ENCODE results near the gene SPEM2.

The SPEM2 gene

DNA sequence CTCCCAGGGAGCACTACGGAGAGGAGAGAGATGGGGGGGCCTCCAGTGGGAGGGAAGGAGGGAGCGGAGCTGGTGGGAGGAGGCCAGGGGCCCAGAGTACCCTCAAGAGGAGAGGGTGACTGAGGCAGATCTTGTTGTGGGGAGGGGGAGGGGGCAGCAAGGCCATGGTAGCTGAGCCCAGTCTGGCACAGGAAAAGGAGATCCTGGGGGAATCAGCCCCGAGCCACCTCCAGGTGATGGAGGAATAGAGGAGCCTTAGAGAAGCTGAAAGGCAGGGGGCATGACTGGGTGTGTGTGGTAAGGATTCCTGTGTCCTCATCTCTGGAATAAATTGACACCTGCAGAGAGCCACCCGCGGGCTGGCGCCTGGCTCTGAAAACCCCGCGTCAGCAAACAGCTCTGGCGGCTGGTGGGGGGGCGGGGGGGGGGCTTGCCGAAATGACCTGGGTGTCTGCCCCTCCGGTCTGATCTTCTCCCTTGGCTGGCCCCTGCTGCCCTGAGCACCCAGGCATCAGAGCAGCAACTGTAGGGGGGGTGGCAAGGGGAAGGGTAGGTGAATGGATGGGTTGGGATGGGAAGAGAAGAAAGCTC, 19.1 kb upstream of the SPEM2 start:
- no peak overlapping the region for H3K4me3 ChIP-seq (ENCODE audit: control insufficient read depth in 1 of 7, extremely low read depth in 1 of 7, insufficient read depth in 4 of 7, low read depth in 2 of 7, low read length in 6 of 7)
- H3K4me1 ChIP-seq (ENCODE audit: control extremely low read depth in 1 of 4, control insufficient read depth in 4 of 4, insufficient read depth in 4 of 4, low read length in 3 of 4): peaks cover 0 to 36% (median 25%) of the 10 kb centered on the region in 4 experiments
- ChIA-PET CTCF (interaction anchor here (1.0 to 1.5 kb wide), 5 partner anchors 8 to 283 kb away, joined by 3 read pairs; partner anchors contain the start of gene TMEM102), POLR2A (no interaction called here)
- no peak overlapping the region for H3K27ac ChIP-seq (ENCODE audit: insufficient read depth in 1 of 2, low read depth in 1 of 2, low read length in 2 of 2, poor library complexity in 1 of 2, severe bottlenecking in 2 of 2)
- H3K36me3 ChIP-seq (ENCODE audit: control insufficient read depth in 4 of 4, insufficient read depth in 4 of 4, low read length in 3 of 4): peaks cover 0 to 2% (median 0%) of the 10 kb centered on the region in 4 experiments
- H3K9me3 ChIP-seq (ENCODE audit: control extremely low read depth in 1 of 5, control insufficient read depth in 4 of 5, insufficient read depth in 2 of 5, low read depth in 1 of 5, low read length in 4 of 5): no peaks in the 10 kb centered on the region
- peaks cover 0 to 5% (median 4%) of the 10 kb centered on the region in 5 experiments for H3K27me3 ChIP-seq (replicated peaks in 2 of 5; ENCODE audit: control insufficient read depth in 4 of 5, insufficient read depth in 5 of 5, low read length in 4 of 5)
- DNase-seq: no peak
- WGBS (ENCODE audit: insufficient coverage): 85% methylated on average over 3 of the region's 12 CpGs

- Histone ChIP-seq H3K4me3 (ENCODE audit: control insufficient read depth in 1 of 7, extremely low read depth in 1 of 7, insufficient read depth in 4 of 7, low read depth in 2 of 7, low read length in 6 of 7) (no peak overlapping the region), H3K9me3 (ENCODE audit: control extremely low read depth in 1 of 5, control insufficient read depth in 4 of 5, insufficient read depth in 2 of 5, low read depth in 1 of 5, low read length in 4 of 5) (no peaks in the 10 kb centered on the region), H3K27ac (ENCODE audit: insufficient read depth in 1 of 2, low read depth in 1 of 2, low read length in 2 of 2, poor library complexity in 1 of 2, severe bottlenecking in 2 of 2) (no peak overlapping the region), H3K27me3 (replicated peaks in 2 of 5; ENCODE audit: control insufficient read depth in 4 of 5, insufficient read depth in 5 of 5, low read length in 4 of 5) (peaks cover 0 to 5% (median 4%) of the 10 kb centered on the region in 5 experiments), H3K4me1 (ENCODE audit: control extremely low read depth in 1 of 4, control insufficient read depth in 4 of 4, insufficient read depth in 4 of 4, low read length in 3 of 4) (peaks cover 0 to 36% (median 25%) of the 10 kb centered on the region in 4 experiments), H3K36me3 (ENCODE audit: control insufficient read depth in 4 of 4, insufficient read depth in 4 of 4, low read length in 3 of 4) (peaks cover 0 to 2% (median 0%) of the 10 kb centered on the region in 4 experiments)
- DNase-seq: no peak
- WGBS (ENCODE audit: insufficient coverage): 93% methylated on average over 4 of the region's 13 CpGs
- POLR2A ChIA-PET: no interaction called here
- CTCF ChIA-PET: interaction anchor here (1.0 to 1.4 kb wide), 5 partner anchors 8 to 182 kb away, joined by 3 to 4 read pairs (median 3); no protein-coding TSS in a partner anchor
Observed at GRCh38 chr17:7407082-7407481, 18.3 kb upstream of the SPEM2 start.

DNA sequence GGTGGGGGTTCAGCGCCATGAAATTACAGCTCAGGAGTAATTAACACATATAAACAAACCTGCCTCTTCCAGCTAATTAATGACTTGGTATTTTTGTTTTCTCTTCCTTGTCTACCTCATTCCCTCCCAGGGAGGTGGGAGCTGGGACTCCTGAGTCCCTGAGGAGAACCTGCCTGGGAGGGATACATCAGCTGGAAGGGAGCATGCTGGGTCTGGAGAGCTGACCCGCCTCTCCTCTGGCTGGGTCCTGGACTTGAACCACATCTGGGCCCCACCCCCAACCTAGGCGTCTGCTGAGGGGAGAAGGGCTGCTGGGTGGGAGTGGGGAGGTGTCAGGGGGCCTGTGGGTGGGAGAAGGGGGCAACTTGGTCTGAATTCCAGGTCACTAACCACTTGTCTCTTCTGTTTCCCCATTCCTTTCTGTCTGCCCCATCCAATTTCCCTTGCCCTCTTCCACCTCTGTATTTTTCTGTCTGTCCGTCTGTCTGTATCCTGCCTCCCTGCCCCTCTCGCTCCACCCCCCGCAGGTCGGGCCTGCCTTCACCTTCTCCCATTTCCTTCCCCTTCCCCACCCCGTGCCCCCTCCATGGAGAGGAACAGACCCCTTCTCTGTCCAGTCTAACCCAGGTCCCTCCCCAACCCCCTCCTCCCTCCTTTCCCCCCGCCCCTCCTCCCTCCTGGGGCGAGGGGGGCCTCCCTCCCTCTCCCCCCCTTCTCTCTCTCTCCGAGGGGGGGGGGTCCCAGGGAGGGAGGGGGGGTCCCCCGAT, 17.7 kb upstream of the SPEM2 start, which contains the start of gene NLGN2:
TSS of gene NLGN2 (plus strand) at position 361 of the 767 bp plus-strand sequence. CDS start 411 bp downstream, outside the sequence.
- H3K36me3 ChIP-seq (ENCODE audit: control insufficient read depth in 4 of 4, insufficient read depth in 4 of 4, low read length in 3 of 4): peaks cover 0 to 2% (median 0%) of the 10 kb centered on the region in 4 experiments
- no peaks in the 10 kb centered on the region for H3K9me3 ChIP-seq (ENCODE audit: control extremely low read depth in 1 of 5, control insufficient read depth in 4 of 5, insufficient read depth in 2 of 5, low read depth in 1 of 5, low read length in 4 of 5)
- 47% methylated on average over 4 of the region's 12 CpGs for WGBS (ENCODE audit: insufficient coverage)
- H3K4me3 ChIP-seq (ENCODE audit: control insufficient read depth in 1 of 7, extremely low read depth in 1 of 7, insufficient read depth in 4 of 7, low read depth in 2 of 7, low read length in 6 of 7): peak within 1 kb of the TSS in 2 of 7 experiments; percentile 38 to 51
- ChIA-PET POLR2A (no interaction called here), CTCF (interaction anchor here (1.0 to 1.4 kb wide), 5 partner anchors 9 to 181 kb away, joined by 3 to 4 read pairs (median 3); no protein-coding TSS in a partner anchor)
- no peak within 1 kb of the TSS for H3K27ac ChIP-seq (ENCODE audit: insufficient read depth in 1 of 2, low read depth in 1 of 2, low read length in 2 of 2, poor library complexity in 1 of 2, severe bottlenecking in 2 of 2)
- peaks cover 0 to 36% (median 24%) of the 10 kb centered on the region in 4 experiments for H3K4me1 ChIP-seq (ENCODE audit: control extremely low read depth in 1 of 4, control insufficient read depth in 4 of 4, insufficient read depth in 4 of 4, low read length in 3 of 4)
- no peak for DNase-seq
- H3K27me3 ChIP-seq (replicated peaks in 2 of 5; ENCODE audit: control insufficient read depth in 4 of 5, insufficient read depth in 5 of 5, low read length in 4 of 5): peaks cover 0 to 5% (median 4%) of the 10 kb centered on the region in 5 experiments

- DNase-seq: peak; percentile 36 to 58 (median 55)
- peak overlapping the region in 2 of 7 experiments; percentile 16 to 51 for H3K4me3 ChIP-seq (ENCODE audit: control insufficient read depth in 1 of 7, extremely low read depth in 1 of 7, insufficient read depth in 4 of 7, low read depth in 2 of 7, low read length in 6 of 7)
- ChIA-PET CTCF (interaction anchor here (1.4 to 1.5 kb wide), 2 partner anchors 20 to 27 kb away, joined by 3 to 6 read pairs; partner anchors contain the start of gene TMEM102), POLR2A (no interaction called here)
- H3K27me3 ChIP-seq (replicated peaks in 2 of 5; ENCODE audit: control insufficient read depth in 4 of 5, insufficient read depth in 5 of 5, low read length in 4 of 5): peaks cover 0 to 5% (median 4%) of the 10 kb centered on the region in 5 experiments
- peaks cover 0 to 30% (median 18%) of the 10 kb centered on the region in 4 experiments for H3K4me1 ChIP-seq (ENCODE audit: control extremely low read depth in 1 of 4, control insufficient read depth in 4 of 4, insufficient read depth in 4 of 4, low read length in 3 of 4)
- WGBS (ENCODE audit: insufficient coverage): 86% methylated on average over 51 of the region's 58 CpGs
- H3K36me3 ChIP-seq (ENCODE audit: control insufficient read depth in 4 of 4, insufficient read depth in 4 of 4, low read length in 3 of 4): peaks cover 0 to 2% (median 0%) of the 10 kb centered on the region in 4 experiments
- no peak overlapping the region for H3K27ac ChIP-seq (ENCODE audit: insufficient read depth in 1 of 2, low read depth in 1 of 2, low read length in 2 of 2, poor library complexity in 1 of 2, severe bottlenecking in 2 of 2)
- H3K9me3 ChIP-seq (ENCODE audit: control extremely low read depth in 1 of 5, control insufficient read depth in 4 of 5, insufficient read depth in 2 of 5, low read depth in 1 of 5, low read length in 4 of 5): no peaks in the 10 kb centered on the region
Observed at GRCh38 chr17:7408252-7408727, 17.1 kb upstream of the SPEM2 start.

- DNase-seq: no peak
- H3K9me3 ChIP-seq (ENCODE audit: control extremely low read depth in 1 of 5, control insufficient read depth in 4 of 5, insufficient read depth in 2 of 5, low read depth in 1 of 5, low read length in 4 of 5): no peaks in the 10 kb centered on the region
- H3K27ac ChIP-seq (ENCODE audit: insufficient read depth in 1 of 2, low read depth in 1 of 2, low read length in 2 of 2, poor library complexity in 1 of 2, severe bottlenecking in 2 of 2): no peak overlapping the region
- peaks cover 0 to 27% (median 14%) of the 10 kb centered on the region in 4 experiments for H3K4me1 ChIP-seq (ENCODE audit: control extremely low read depth in 1 of 4, control insufficient read depth in 4 of 4, insufficient read depth in 4 of 4, low read length in 3 of 4)
- peak overlapping the region in 1 of 7 experiments; percentile 51 for H3K4me3 ChIP-seq (ENCODE audit: control insufficient read depth in 1 of 7, extremely low read depth in 1 of 7, insufficient read depth in 4 of 7, low read depth in 2 of 7, low read length in 6 of 7)
- WGBS (ENCODE audit: insufficient coverage): 100% methylated on average over 6 of the region's 6 CpGs
- H3K27me3 ChIP-seq (replicated peaks in 2 of 5; ENCODE audit: control insufficient read depth in 4 of 5, insufficient read depth in 5 of 5, low read length in 4 of 5): peaks cover 0 to 5% (median 4%) of the 10 kb centered on the region in 5 experiments
- POLR2A ChIA-PET: interaction anchor here (1.0 kb wide), 1 partner anchor 29 kb away, joined by 3 read pairs; no protein-coding TSS in a partner anchor
- CTCF ChIA-PET: interaction anchor here (1.5 kb wide), 1 partner anchor 27 kb away, joined by 6 read pairs; the partner anchor contains the start of gene TMEM102
- peaks cover 0 to 2% (median 0%) of the 10 kb centered on the region in 4 experiments for H3K36me3 ChIP-seq (ENCODE audit: control insufficient read depth in 4 of 4, insufficient read depth in 4 of 4, low read length in 3 of 4)
Observed at GRCh38 chr17:7408863-7409262, 16.6 kb upstream of the SPEM2 start.

DNA sequence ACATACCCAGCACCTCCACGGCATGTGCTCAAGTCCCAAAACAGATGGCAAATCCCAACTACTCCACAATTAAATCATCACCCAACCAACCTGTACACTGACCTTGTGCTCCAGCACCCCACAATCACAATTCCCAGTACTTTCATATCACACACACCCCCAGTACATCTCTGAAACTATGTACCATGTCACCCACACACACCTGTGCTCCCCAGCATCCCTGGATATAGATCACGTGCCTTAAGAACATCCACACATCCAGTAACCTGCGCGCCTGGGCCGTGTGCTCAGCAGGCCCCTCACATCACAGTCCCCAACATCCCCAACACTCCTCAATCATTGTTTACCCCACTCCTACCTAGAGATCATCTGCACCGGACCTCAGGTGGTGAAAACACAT, 15.7 kb upstream of the SPEM2 start:
- Histone ChIP-seq H3K4me3 (ENCODE audit: control insufficient read depth in 1 of 7, extremely low read depth in 1 of 7, insufficient read depth in 4 of 7, low read depth in 2 of 7, low read length in 6 of 7) (no peak overlapping the region), H3K36me3 (ENCODE audit: control insufficient read depth in 4 of 4, insufficient read depth in 4 of 4, low read length in 3 of 4) (peaks cover 0 to 2% (median 0%) of the 10 kb centered on the region in 4 experiments), H3K9me3 (ENCODE audit: control extremely low read depth in 1 of 5, control insufficient read depth in 4 of 5, insufficient read depth in 2 of 5, low read depth in 1 of 5, low read length in 4 of 5) (no peaks in the 10 kb centered on the region), H3K4me1 (ENCODE audit: control extremely low read depth in 1 of 4, control insufficient read depth in 4 of 4, insufficient read depth in 4 of 4, low read length in 3 of 4) (peaks cover 0 to 27% (median 14%) of the 10 kb centered on the region in 4 experiments), H3K27ac (ENCODE audit: insufficient read depth in 1 of 2, low read depth in 1 of 2, low read length in 2 of 2, poor library complexity in 1 of 2, severe bottlenecking in 2 of 2) (no peak overlapping the region), H3K27me3 (replicated peaks in 2 of 5; ENCODE audit: control insufficient read depth in 4 of 5, insufficient read depth in 5 of 5, low read length in 4 of 5) (peaks cover 0 to 5% (median 4%) of the 10 kb centered on the region in 5 experiments)
- ChIA-PET POLR2A (interaction anchor here (1.0 kb wide), 1 partner anchor 29 kb away, joined by 3 read pairs; no protein-coding TSS in a partner anchor), CTCF (interaction anchor here (1.5 kb wide), 1 partner anchor 26 kb away, joined by 6 read pairs; the partner anchor contains the start of gene TMEM102)
- 96% methylated on average over 6 of the region's 6 CpGs for WGBS (ENCODE audit: insufficient coverage)
- no peak for DNase-seq

All from common myeloid progenitor, CD34-positive (primary cell).